T47D (cell line): ENCODE measurements around the gene FAM168A.

Source experiments
- DNase-seq, 2 experiments: peaks; one replicate each; pipeline versions ENCODE4 v3.0.0 to v3.0.0-alpha.2; 2011 to 2012; ENCODE audit warnings: low read depth in 1 of 2, low spot score in 1 of 2
- JUND ChIP-seq: IDR thresholded peaks from 2 replicates; pipeline ENCODE4 v1.6.1; 2012; ENCODE audit warnings: low read depth
- in situ Hi-C: cut with HindIII; loops from 2 replicates; pipeline ENCODE4 v1.10.0; 2016; ENCODE audit warnings: low sequenced_read_pairs, low pct_unique_long_range_greater_than_20kb

The FAM168A gene

DNA sequence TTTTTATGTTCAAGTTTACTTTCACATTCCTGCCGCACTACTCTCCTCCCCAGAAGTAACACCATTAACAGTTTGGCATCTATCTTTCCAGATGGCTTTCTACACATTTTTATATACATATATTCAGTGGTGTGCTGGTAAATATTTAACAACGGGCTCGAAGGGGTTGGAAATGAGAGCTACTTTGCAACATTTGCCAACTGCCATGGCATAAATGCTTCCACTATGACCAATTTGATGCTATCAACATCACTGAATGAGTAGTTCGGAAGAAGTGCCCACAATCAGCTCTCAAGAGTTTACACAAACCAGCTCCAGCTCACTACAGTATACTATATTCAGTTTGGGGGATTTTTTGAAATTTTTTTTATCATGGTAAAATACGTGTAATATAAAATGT lies 166.5 kb downstream of the FAM168A start:
- TF ChIP-seq JUND: no peak
- in situ Hi-C loops: no loop called here

DNA sequence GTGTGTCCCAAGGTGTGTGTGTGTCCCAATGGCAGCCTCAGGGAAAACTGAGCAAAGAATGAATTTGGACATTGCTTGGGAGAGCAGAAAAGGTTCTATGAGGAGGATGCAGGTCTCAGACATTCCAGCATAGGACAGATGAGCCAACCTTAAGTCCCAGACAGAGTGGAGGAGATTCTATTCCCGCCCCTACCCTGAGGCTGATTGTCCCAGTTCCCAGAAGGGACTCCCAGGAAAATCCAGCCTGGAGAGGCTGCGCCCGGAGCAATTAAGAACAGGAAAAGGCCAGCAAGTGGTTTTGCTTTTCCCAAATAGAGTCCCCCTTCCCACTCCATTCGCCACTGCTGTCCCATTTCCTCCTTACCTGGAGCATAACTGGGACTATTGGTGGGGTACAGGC lies 167.6 kb downstream of the FAM168A start:
- no peak for DNase-seq
- in situ Hi-C loops: no loop called here
- TF ChIP-seq JUND: no peak

More for the DNA sequence above, 166.5 kb downstream of the FAM168A start:
- peak; percentile 11 to 28 for DNase-seq

DNA sequence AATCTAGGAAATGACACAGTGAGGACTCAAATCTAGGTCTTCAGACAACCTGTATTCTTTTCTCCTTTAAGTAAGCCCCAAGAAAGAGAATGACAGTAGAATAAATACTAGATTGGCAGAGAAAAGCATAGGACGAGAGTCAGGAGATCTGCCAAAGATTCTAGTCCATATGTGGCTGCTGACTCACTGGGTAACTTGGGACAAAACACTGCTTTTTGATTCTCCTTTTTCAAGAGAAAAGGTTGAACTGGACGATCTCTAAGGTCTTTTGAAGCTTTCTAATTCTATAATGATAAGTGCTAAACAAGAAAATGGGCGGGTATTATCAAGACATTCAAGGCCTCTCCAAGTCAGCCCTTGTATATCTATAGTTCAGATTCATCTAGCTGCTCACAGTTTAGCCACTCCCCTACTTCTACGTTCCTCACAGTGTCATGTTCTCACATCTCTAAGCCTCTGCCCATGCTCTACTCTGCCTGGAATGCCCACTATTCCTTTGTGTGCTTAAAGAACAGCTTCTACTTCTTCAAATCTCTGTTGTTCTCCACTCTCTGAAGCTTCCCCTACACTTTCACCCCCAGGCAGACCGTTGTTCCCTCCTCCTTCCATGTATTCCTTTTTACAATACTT lies 168.7 kb downstream of the FAM168A start:
- in situ Hi-C loops: no loop called here
- no peak for TF ChIP-seq JUND
- no peak for DNase-seq

DNA sequence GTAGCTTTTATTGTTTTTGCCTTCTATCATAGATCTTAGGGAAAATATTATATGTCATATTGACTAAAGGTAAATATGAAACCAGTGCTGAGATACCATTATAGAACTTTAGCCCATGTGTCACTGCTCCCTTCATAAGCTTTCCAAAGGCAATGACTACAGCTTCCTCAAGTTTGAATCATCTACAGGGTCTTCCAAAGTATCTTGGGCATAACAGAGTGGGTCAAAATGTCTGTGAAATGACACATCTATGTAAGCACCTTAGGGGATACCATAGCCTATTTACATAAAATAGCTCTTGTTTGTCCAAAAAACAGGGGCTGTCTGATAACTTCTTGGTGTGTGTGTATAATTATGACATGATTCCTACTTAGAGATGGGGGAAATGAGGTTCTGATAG lies 169.2 kb downstream of the FAM168A start:
- in situ Hi-C loops: no loop called here
- TF ChIP-seq JUND: no peak
- DNase-seq: no peak

DNA sequence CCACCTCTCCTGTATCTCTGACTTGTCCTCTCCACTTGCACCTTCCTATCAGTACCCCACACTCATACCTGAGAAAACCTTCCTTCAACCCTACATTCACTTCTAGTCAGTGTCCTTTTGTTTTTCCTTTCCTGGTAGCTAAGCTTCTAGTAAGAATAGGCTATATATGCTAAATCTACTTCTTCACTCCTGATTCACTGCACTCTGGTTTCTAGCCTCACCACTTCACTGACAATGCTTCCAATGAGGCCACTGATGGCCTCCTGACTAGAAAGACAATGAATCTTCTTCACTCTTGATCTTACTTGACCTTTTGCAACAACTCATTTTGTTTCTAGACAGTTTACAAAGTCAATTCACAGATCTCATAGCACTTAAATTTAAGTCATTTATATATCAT lies 169.7 kb downstream of the FAM168A start:
- no peak for TF ChIP-seq JUND

DNA sequence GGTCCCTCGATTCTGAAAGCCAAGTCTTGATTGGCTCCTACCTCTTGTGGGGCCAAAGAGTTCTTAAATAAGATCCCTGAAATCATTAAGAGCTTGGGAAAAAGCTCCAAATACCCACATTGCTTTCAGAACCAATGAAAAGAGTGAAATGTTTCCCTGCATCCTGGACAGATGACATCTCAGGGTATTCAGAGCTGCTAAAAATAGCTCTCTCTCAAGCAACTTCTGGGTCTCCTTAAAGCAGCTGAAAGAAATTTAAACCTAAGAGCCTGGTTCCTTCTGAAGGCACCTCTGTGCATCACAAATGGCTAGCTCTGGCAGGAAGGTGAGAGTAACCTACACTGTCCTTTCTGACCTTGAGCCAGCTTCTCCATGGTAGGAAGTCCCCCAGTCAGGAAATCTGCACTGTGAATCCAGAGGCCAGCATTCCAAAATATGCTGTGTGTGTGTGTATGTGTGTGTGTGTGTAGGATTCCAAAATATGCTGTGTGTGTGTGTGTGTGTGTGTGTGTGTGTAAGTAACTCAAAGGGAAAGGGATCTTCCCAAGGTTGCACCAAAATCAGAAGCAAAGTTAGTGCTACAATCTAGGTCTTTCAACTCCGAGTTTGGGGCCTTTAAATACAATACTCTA lies 171.6 kb downstream of the FAM168A start:
- in situ Hi-C loops: no loop called here
- no peak for DNase-seq
- no peak for TF ChIP-seq JUND

More for the DNA sequence above, 169.7 kb downstream of the FAM168A start:
- no peak for DNase-seq
- in situ Hi-C loops: no loop called here

DNA sequence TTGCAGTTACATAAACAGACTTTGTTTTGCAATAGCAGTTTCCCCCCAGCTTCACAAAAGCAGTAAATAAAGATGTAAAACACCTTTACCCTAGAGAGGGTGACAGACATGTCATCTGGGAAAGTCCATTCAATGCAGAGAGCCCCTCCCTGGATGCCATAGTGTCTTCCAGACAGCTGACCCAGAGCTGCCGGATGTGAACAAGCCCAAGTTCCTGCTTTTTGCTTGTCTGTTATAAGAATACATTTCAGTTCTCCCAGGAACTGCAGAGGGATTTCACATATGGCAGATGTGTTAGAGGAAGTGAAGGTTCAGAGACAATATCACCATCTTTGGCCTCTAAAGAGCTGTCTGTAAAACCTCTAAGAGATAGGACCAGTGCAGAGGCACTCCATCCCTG lies 172.8 kb downstream of the FAM168A start:
- TF ChIP-seq JUND: no peak
- DNase-seq: no peak
- in situ Hi-C loops: no loop called here

DNA sequence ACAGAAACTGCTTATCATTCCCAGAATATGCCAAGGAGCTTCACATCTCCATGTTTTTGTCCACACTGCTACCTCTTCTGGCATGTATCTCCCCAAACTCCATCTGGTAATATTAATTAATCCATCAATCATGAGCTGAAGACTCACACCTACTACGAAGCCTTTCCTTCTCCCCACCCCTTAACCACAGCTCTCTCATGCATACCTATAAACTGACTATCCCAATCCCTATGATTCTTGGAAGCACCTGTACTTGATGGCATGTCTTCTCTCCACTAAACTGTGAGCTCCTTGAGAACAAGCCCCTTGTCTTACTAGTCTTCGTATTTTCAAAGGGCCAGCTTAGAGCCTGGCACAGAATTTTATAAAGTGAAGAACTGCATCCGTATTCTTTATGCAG lies 174.4 kb downstream of the FAM168A start:
- no peak for TF ChIP-seq JUND
- DNase-seq: no peak
- in situ Hi-C loops: no loop called here

DNA sequence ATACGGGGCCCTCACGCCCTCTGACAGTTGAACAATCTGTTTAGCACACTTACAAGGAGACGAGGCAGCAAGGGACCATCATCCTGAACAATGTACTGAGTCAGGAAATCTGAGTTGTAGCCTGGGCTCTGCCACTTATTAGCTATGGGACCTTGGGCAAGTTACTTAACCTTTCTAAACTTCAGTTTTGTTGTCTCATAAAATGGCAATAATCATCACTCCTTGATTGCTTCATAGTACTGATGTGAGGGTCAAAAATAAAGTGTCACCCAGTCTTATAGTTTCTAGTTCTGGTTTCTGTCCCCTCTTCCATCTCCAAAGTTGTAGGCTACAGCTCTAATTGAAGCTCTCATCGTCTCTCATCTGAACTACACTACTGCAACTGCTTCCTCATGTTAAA lies 175.0 kb downstream of the FAM168A start:
- no peak for DNase-seq
- in situ Hi-C loops: no loop called here

DNA sequence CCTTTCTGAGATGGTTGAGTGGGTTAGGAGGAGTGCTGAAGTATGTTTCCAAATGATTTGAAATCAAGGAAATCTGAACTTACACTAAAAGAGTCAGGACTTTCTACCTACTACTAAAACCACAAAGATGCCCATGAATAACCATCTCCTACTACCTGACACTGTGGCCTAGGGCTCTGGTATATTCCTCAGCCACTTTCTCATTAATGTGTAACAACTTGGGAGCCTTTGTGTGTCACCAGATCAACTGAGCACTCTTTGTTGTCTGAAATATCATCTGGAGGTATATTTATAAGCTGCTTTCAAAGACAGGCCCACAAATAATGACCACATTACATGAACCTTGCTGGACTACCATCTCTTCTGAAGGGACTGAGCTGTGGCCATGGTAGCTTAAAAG lies 177.8 kb downstream of the FAM168A start:
- no peak for TF ChIP-seq JUND
- DNase-seq: no peak
- in situ Hi-C loops: no loop called here

More for the DNA sequence above, 175.0 kb downstream of the FAM168A start:
- TF ChIP-seq JUND: no peak

DNA sequence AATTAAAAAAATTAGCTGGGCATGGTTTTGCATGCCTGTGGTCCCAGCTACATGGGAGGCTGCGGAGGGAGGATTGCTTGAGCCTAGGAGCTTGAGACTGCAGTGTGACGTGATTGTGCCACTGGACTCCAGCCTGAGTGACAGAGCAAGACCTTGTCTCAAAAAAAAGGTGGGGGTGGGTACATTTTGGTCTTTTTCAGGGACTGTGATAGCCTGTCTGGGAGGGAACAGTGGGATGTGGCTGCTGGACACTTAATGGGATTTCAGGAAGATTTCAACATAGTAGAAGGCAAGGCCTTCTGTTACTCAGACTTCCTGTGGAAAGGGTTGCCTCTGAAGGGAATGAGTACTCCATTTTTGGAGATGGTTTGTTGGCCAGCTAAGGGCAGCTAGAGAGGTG lies 181.1 kb downstream of the FAM168A start:
- TF ChIP-seq JUND: no peak
- in situ Hi-C loops: no loop called here
- DNase-seq: no peak

DNA sequence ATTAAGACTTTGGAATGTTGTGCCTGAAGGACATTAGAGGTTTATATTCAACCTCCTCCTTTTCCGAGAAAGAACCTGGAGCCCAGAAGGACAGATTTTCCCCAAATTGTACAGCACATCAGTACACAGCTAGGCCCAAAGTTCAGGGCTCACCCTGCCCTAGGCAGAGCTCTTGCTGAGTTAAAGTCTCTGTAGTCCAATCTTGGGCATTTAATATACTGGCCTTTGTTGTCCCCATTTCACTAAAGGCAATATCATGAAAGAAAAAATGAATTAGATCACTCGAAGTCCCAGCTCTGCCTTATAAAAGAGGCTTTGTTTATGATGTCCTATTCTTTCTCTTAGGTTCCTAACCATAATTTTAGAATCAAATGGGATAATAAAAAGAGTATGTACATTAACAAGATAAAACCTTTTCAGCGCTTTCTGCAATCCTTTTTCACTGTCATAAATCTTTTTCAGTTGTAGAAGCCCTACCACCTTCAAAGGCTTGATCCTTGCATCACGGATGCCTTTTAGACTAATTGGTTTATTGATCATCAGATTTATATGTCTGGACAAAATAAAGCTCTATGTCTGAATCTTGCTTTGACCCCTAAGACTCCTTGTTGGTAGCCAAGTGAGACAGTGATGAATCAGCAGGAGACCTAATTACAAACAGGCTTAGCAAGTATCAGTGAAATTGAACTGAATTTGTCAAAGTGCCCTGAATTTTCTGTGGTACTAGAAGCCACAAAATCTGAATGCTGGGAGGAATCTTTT lies 181.9 kb downstream of the FAM168A start:
- no peak for DNase-seq
- in situ Hi-C loops: no loop called here

DNA sequence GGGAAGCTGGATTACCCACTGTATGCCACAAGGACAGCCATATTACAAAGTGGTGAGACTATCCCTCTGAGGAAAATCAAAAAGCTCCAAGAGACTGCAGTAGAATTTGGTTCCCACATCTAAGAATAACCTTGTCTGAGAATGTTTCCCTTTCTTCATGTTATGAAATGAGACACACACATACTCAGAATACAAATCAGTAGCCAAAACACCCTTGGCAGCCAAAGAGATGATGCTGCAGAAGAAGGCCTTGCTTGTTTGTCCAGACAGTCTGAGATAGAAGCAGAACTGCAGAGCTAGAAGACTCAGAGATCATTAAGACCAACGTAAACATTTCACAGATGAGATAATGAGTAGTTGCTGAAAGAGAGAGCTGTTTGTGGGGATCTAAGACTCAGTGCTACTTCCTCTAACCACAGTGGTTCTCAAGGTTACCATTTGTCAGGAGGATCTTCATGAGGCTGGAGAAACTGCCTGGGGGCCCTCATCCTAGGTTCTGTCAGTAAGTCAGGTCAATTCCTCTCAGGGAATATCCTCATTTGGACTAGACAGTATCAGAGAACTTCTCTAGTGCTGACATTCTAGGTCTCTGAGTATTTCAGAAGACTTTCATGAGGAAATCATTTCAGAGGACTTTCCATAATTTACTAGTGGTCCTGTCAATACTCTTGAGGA lies 182.8 kb downstream of the FAM168A start:
- no peak for DNase-seq
- no peak for TF ChIP-seq JUND
- in situ Hi-C loops: no loop called here

More for the DNA sequence above, 181.9 kb downstream of the FAM168A start:
- TF ChIP-seq JUND: no peak
